HFF-Myc (cell line): Measurements from ENCODE around the gene PRKD2.

Experiments used
- DNase-seq: peaks from one replicate; pipeline ENCODE4 v3.0.0-alpha.2; 2011; ENCODE audit warnings: low read depth; ENCODE audit errors: extremely low read depth
- H3K4me3 ChIP-seq: replicated peaks from 2 replicates; pipeline ENCODE4 v1.5.1; 2011; ENCODE audit warnings: low read depth, mild to moderate bottlenecking, control low read depth, low read length
- TF ChIP-seq, protein P1 (sequence below): IDR thresholded peaks from 2 replicates; pipeline ENCODE4 v1.5.1; 2012; ENCODE audit warnings: mild to moderate bottlenecking, low read depth, low read length, control low read depth; ENCODE audit errors: missing control alignments

The PRKD2 gene

DNA sequence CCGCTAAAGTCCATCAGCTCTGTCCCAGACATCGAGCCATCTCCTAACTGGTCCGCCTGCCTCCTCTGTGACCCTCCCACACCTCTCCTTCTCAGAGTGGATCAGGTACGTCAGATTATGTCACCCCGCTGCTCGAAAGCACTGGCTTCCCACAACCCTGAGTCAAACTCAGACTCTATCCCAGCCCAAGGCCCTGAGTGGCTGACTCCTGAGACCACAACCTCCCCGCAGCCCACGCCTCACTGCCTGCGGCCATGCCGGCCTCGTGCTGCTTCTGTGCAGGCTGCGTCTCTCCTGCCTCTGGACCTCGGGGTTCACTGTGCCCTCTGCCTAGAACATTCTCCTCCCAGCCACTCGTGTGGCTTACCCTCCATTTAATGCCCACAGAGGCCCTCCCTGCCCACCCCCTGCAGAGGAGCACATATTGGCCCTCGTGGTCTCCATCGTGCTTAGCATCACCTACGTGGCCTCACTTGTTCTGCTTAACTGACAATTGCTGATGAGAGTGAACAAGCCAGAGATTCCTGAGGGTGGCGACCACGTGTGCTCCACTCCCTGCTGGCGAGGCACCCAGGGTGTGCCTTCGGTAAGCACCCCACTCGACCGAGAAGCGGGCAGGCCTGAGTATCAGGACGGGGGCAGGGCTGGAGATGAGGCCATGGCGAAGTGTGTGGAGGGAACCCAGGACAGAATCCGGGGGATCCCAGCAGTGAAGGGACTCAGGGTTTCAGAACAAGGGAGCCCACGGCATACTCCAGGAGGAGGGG, 15.4 kb upstream of the PRKD2 start:
- TF ChIP-seq, protein P1, sequence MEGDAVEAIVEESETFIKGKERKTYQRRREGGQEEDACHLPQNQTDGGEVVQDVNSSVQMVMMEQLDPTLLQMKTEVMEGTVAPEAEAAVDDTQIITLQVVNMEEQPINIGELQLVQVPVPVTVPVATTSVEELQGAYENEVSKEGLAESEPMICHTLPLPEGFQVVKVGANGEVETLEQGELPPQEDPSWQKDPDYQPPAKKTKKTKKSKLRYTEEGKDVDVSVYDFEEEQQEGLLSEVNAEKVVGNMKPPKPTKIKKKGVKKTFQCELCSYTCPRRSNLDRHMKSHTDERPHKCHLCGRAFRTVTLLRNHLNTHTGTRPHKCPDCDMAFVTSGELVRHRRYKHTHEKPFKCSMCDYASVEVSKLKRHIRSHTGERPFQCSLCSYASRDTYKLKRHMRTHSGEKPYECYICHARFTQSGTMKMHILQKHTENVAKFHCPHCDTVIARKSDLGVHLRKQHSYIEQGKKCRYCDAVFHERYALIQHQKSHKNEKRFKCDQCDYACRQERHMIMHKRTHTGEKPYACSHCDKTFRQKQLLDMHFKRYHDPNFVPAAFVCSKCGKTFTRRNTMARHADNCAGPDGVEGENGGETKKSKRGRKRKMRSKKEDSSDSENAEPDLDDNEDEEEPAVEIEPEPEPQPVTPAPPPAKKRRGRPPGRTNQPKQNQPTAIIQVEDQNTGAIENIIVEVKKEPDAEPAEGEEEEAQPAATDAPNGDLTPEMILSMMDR = no peak
- no peak overlapping the region for H3K4me3 ChIP-seq
- DNase-seq = no peak

- no peak for DNase-seq
- H3K4me3 ChIP-seq = no peak overlapping the region
- TF ChIP-seq, protein P1 = no peak
Measured at GRCh38 chr19:46731584-46731983, 14.7 kb upstream of the PRKD2 start.

GRCh38 chr19:46731007-46731501, 14.1 kb upstream of the PRKD2 start:
- DNase-seq = no peak
- no peak overlapping the region for H3K4me3 ChIP-seq

DNA sequence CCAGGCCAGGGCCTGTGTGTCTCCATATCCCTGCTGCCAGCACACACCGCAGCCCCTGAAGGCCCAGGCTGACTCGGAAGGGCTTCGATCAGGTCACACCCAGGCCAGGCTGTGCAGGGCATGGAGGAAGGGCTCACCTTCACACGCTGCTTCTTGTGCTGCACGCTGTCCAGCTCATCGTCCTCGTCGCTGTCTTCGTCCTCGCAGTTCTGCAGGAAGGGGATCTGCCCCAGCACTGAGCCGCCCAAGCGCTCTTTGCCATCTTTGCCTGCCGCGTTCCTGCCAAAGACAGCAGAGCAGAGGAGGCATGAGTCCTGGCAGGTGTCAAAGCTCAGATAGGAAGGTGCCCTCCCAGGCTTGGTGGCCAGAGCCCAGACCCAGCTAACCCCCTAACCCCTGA, 13.7 kb upstream of the PRKD2 start:
- H3K4me3 ChIP-seq = no peak overlapping the region
- DNase-seq = no peak

More at GRCh38 chr19:46731007-46731501, 14.1 kb upstream of the PRKD2 start:
- TF ChIP-seq, protein P1 = no peak

DNA sequence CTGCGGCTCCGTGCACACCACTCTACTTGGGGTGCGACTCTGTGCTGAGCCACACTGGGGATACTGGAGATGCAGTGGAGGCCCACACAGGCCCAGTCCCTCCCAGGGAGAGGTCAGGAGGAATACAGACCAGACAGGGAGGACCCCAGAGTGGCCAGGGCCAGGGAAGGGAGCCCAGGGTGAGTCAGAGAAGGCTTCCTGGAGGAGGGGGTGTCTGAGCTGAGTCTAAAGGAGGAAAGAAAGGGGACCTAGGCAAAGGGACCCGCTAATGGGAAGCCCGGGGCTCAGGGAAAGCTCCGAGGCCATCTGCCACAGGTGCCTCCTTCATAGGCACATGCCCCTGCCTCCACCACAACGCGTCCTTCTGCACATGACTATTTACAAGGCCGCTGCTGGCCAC, 13.3 kb upstream of the PRKD2 start:
- TF ChIP-seq, protein P1 = no peak
- DNase-seq = no peak
- no peak overlapping the region for H3K4me3 ChIP-seq

More for the DNA sequence above, 13.7 kb upstream of the PRKD2 start:
- TF ChIP-seq, protein P1 = no peak

DNA sequence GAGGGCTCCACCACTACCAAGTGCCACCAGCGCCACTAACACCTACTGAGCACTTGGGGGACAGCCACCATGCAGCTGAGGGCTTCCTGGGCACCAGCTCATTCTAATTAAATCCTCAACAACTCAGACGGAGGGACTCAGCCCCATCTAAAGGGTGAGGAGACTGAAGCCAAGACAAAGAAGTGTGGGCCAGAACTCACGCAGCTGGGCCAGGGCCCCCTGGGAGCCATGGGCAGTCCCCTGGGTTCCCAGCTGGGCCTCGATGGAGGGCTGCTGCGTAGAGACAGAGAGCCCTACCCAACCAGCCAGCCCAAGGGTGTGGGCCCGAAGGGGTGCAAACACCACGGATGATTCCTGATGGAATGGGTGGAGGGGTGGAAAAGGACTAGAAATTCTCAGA, 12.8 kb upstream of the PRKD2 start:
- no peak overlapping the region for H3K4me3 ChIP-seq
- DNase-seq = no peak
- TF ChIP-seq, protein P1 = no peak
